ENCODE measurements around the gene SECTM1. TPM values are rescaled to one million over a fixed set of nuclear protein-coding genes. Genes with fewer than 3 reads are reported as not detected.

SECTM1 gene
- polyA plus RNA-seq, 2 of the 4 experiments (the other 2 are of a cell fraction), result 0.22 to 2.0 TPM

DNA sequence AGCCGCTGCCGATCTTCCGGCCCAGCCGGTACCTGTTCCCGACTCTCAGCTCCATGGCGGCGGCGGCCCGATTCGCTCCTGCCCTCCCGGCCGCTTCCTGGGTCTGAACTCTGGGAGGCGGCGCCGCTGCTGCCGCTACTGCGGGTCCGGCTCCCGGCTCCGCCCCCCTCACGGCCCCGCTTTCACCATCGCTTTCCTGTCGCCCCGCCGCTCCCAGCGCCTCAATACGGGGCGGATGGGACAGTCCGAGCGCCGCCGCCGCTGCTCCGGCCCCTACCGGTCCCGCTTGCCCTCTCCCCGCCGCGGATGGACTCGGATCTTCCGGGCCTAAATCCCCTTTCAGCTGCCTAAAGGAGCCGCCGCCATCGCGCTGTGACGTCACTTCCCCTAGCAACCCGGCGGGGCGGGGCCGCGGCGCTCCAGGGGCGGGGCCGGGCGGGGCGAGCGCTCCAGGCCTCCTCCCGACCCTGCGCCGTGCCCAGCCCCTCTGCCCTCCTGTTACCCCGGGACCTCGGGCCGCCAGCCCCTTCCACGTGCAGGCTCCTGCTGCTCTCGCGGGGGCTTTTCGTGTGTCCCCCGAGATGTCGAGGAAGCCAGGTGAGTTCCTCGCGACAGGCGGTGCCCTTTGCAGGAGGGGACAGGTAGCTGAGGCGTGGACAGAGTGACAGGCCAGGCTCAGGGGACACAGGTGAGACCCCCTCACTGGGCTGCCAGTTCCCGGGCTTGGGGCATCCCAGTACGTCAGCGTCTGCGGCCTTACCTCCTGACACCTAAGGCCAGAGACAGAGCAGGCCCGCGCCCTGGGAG, 60.0 kb downstream of the SECTM1 start, which contains the start of gene CSNK1D:
CSNK1D (minus strand) TSS at position 374 of the 807 bp plus-strand sequence; CDS start at position 55, 319 bp downstream.
- CTCF ChIA-PET, result interaction anchor here (0.9 to 2.5 kb wide), 5 partner anchors 10 to 38 kb away, joined by 3 to 11 read pairs (median 6); no protein-coding TSS in a partner anchor
- Histone ChIP-seq H3K4me1 (peaks cover 47% of the 10 kb centered on the region), H3K9me3 (no peaks in the 10 kb centered on the region), H3K4me2 (peak within 1 kb of the TSS; percentile 88), H3K27ac (peak within 1 kb of the TSS; percentile 99 to 100), H3K4me3 (peak within 1 kb of the TSS; percentile 97)
- POLR2A ChIA-PET, result interaction anchor here (0.9 to 3.0 kb wide), 8 partner anchors 9 to 67 kb away, joined by 3 to 17 read pairs (median 6); no protein-coding TSS in a partner anchor
- WGBS (ENCODE audit: missing lambda C conversion rate), result 7% methylated on average over 64 of the region's 80 CpGs
- DNase-seq (ENCODE audit: low read depth in 1 of 2, low spot score in 1 of 2), result peak; percentile 90 to 94
- FAIRE-seq, result no peak
- ATAC-seq, result peak; percentile 82 to 87
- TF ChIP-seq CBX8 (IDR thresholded peaks at IDR 0.05) (no peak), REST (IDR thresholded peaks at IDR 0.05) (no peak), MAZ (IDR thresholded peaks at IDR 0.05; ENCODE audit: borderline replicate concordance, low read depth, low read length) (no peak), CBX2 (IDR thresholded peaks at IDR 0.05; ENCODE audit: borderline replicate concordance, low read depth) (no peak), JUN (IDR thresholded peaks at IDR 0.05) (peak; percentile 76 to 92), NPAS2 (CRISPR knock-in tag; IDR thresholded peaks at IDR 0.05; ENCODE audit: borderline replicate concordance) (no peak), BHLHE40 (IDR thresholded peaks at IDR 0.05; ENCODE audit: low read depth, low read length) (no peak), SREBF2 (IDR thresholded peaks at IDR 0.05) (no peak), EHMT2 (IDR thresholded peaks at IDR 0.05; ENCODE audit: low read depth) (no peak), PBX3 (IDR thresholded peaks at IDR 0.05) (peak; percentile 33; the same call in 1 of the 2 replicates), HOXA7 (CRISPR knock-in tag; IDR thresholded peaks at IDR 0.05) (no peak), NR3C1 (IDR thresholded peaks at IDR 0.05) (no peak), FOSB (CRISPR knock-in tag; IDR thresholded peaks at IDR 0.05) (no peak), RAD21 (conservative IDR thresholded peaks at IDR 0.05 in 1 of 2, IDR thresholded peaks at IDR 0.05 in 1 of 2) (no peak), POLR2A (IDR thresholded peaks at IDR 0.05; ENCODE audit: low read length) (peak; percentile 63), CTCF (IDR thresholded peaks at IDR 0.05) (no peak), HOXB5 (CRISPR knock-in tag; IDR thresholded peaks at IDR 0.05) (0 out of 2 replicates have a peak, but pooled peaks have one; percentile 60), RFX5 (IDR thresholded peaks at IDR 0.05) (peak; percentile 92), FOSL2 (IDR thresholded peaks at IDR 0.05) (no peak), FOSL2 (CRISPR knock-in tag; IDR thresholded peaks at IDR 0.05) (peak; percentile 13; the same call in 1 of the 2 replicates), ZNF302 (CRISPR knock-in tag; IDR thresholded peaks at IDR 0.05) (no peak), KDM5A (IDR thresholded peaks at IDR 0.05) (no peak), ESRRA (IDR thresholded peaks at IDR 0.05; ENCODE audit: borderline replicate concordance, low read length) (no peak), NFE2L2 (conservative IDR thresholded peaks at IDR 0.05; ENCODE audit: low read length) (no peak), RARB (CRISPR knock-in tag; IDR thresholded peaks at IDR 0.05) (no peak)
- TF ChIP-seq, protein P1, sequence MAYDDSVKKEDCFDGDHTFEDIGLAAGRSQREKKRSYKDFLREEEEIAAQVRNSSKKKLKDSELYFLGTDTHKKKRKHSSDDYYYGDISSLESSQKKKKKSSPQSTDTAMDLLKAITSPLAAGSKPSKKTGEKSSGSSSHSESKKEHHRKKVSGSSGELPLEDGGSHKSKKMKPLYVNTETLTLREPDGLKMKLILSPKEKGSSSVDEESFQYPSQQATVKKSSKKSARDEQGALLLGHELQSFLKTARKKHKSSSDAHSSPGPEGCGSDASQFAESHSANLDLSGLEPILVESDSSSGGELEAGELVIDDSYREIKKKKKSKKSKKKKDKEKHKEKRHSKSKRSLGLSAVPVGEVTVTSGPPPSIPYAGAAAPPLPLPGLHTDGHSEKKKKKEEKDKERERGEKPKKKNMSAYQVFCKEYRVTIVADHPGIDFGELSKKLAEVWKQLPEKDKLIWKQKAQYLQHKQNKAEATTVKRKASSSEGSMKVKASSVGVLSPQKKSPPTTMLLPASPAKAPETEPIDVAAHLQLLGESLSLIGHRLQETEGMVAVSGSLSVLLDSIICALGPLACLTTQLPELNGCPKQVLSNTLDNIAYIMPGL (CRISPR knock-in tag; IDR thresholded peaks at IDR 0.05; ENCODE audit: borderline replicate concordance), result no peak
- TF ChIP-seq, protein P2, sequence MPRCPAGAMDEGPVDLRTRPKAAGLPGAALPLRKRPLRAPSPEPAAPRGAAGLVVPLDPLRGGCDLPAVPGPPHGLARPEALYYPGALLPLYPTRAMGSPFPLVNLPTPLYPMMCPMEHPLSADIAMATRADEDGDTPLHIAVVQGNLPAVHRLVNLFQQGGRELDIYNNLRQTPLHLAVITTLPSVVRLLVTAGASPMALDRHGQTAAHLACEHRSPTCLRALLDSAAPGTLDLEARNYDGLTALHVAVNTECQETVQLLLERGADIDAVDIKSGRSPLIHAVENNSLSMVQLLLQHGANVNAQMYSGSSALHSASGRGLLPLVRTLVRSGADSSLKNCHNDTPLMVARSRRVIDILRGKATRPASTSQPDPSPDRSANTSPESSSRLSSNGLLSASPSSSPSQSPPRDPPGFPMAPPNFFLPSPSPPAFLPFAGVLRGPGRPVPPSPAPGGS (IDR thresholded peaks at IDR 0.05), result peak; percentile 95
- TF ChIP-seq, protein P3, sequence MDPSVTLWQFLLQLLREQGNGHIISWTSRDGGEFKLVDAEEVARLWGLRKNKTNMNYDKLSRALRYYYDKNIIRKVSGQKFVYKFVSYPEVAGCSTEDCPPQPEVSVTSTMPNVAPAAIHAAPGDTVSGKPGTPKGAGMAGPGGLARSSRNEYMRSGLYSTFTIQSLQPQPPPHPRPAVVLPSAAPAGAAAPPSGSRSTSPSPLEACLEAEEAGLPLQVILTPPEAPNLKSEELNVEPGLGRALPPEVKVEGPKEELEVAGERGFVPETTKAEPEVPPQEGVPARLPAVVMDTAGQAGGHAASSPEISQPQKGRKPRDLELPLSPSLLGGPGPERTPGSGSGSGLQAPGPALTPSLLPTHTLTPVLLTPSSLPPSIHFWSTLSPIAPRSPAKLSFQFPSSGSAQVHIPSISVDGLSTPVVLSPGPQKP (IDR thresholded peaks at IDR 0.05; ENCODE audit: low read depth, low read length), result no peak
- TF ChIP-seq, protein P4, sequence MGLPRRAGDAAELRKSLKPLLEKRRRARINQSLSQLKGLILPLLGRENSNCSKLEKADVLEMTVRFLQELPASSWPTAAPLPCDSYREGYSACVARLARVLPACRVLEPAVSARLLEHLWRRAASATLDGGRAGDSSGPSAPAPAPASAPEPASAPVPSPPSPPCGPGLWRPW (IDR thresholded peaks at IDR 0.05), result no peak
